Osteoblast (primary cell): Measurements from ENCODE around the gene RAD51B. TPM values are rescaled to one million over a fixed set of nuclear protein-coding genes. Genes with fewer than 3 reads are reported as not detected.

Source experiments
- DNase-seq: peaks from one replicate; pipeline ENCODE4 v3.0.0; 2011; ENCODE audit warnings: low spot score, mixed read lengths; ENCODE audit not compliant: insufficient read length; ENCODE audit errors: missing footprints
- H2AFZ ChIP-seq: 2 replicates; pipeline ENCODE4 v1.6.0; 2011; ENCODE audit warnings: mild to moderate bottlenecking, low read length
- H3K27ac ChIP-seq: 2 replicates; pipeline ENCODE4 v1.5.1; 2011; ENCODE audit warnings: mild to moderate bottlenecking, low read depth, low read length, moderate library complexity
- H3K27me3 ChIP-seq: 2 replicates; pipeline ENCODE4 v1.6.0; 2012; ENCODE audit warnings: mild to moderate bottlenecking, control low read depth, inconsistent platforms, low read length, moderate library complexity; ENCODE audit not compliant: insufficient read depth
- H3K36me3 ChIP-seq: 2 replicates; pipeline ENCODE4 v1.5.1; 2011; ENCODE audit warnings: mild to moderate bottlenecking, low read length, control low read depth, moderate library complexity; ENCODE audit not compliant: insufficient read depth
- H3K4me1 ChIP-seq: 2 replicates; pipeline ENCODE4 v1.5.1; 2011; ENCODE audit warnings: mild to moderate bottlenecking, low read length, control low read depth, moderate library complexity; ENCODE audit not compliant: insufficient read depth
- H3K4me2 ChIP-seq: 2 replicates; pipeline ENCODE4 v1.6.0; 2011; ENCODE audit warnings: mild to moderate bottlenecking, low read length; ENCODE audit not compliant: insufficient read depth
- H3K4me3 ChIP-seq: fragments of 200-600 bp; sonication (generic); 3 replicates; pipeline ENCODE4 v1.5.1; 2012; ENCODE audit warnings: mild to moderate bottlenecking, low read length, inconsistent platforms; ENCODE audit not compliant: insufficient read depth
- H3K79me2 ChIP-seq: 2 replicates; pipeline ENCODE4 v1.6.0; 2012; ENCODE audit warnings: mild to moderate bottlenecking, low read length, control low read depth, inconsistent platforms; ENCODE audit not compliant: insufficient read depth
- H3K9me3 ChIP-seq: 2 replicates; pipeline ENCODE4 v1.5.1; 2011; ENCODE audit warnings: low read depth, low read length, control low read depth
- H4K20me1 ChIP-seq: 2 replicates; pipeline ENCODE4 v1.6.0; 2012; ENCODE audit warnings: mild to moderate bottlenecking, low read length, control low read depth; ENCODE audit not compliant: insufficient read depth
- total RNA-seq: library from RNA; depleted of rRNA; stranded (reverse); fragments of >200 nt; gene quantifications from 2 replicates; pipeline ENCODE4 v1.2.3, GENCODE V29; 2012
- TF ChIP-seq, protein P1 (sequence below): IDR thresholded peaks from 2 replicates; pipeline ENCODE4 v1.5.1; 2011; ENCODE audit warnings: mild to moderate bottlenecking, low read depth, low read length, moderate library complexity; ENCODE audit errors: extremely low read depth

Gene RAD51B
- total RNA-seq, 1 donor = 13.8 TPM

DNA sequence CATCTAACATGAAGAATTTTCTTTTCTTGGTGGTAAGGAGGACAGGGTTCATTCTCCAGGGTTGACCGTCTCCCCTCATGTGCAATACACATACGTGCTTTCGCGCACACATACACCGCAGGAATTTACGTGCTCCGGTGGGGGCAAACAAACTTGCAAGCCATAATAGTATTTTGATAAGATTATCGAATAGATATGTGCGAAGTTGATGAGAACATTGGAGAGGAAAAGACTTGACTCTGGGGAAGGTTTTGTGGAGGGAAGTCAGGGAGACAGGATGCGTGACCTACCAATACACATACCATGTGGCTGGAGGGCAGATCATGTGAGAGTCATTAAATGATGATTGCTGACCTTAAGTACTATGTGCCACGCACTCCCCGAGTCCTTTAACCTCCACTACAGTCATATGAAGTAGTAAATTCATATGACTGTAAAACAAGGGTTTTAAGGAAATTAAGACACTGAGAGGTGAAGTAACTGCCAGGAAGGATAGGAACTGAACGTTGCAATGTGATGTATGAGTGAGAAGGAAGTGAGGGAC, 921 bp downstream of the RAD51B start:
- DNase-seq = peak; percentile 50
- no peaks in the 10 kb centered on the region for H4K20me1 ChIP-seq

DNA sequence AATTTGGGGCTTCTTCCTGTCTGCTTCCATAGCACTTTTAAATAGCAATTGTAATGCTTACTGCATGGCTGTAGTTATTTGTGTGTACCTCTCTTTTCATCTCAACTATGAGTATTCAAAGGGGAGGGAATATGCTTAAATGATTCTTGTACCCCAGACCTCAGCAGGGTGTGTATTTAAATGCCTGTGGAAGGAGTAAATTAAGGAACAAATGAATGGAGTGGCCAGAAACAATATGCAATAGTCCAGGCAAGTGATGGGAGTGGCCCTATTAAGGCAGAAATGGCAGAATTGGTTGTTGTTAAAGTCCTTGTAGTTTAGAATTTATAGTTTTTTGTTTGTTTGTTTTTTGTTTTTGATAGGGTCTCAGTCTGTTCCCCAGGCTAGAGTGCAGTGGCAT, 1.5 kb downstream of the RAD51B start:
- Histone ChIP-seq H4K20me1 (no peaks in the 10 kb centered on the region), H2AFZ (peak overlapping the region; percentile 95), H3K4me1 (peaks cover 14% of the 10 kb centered on the region), H3K79me2 (peaks cover 2% of the 10 kb centered on the region), H3K4me2 (peak overlapping the region; percentile 93), H3K4me3 (no peak overlapping the region), H3K36me3 (no peaks in the 10 kb centered on the region), H3K9me3 (no peaks in the 10 kb centered on the region), H3K27me3 (no peaks in the 10 kb centered on the region), H3K27ac (peak overlapping the region; percentile 92)
- no peak for DNase-seq
- TF ChIP-seq, protein P1, sequence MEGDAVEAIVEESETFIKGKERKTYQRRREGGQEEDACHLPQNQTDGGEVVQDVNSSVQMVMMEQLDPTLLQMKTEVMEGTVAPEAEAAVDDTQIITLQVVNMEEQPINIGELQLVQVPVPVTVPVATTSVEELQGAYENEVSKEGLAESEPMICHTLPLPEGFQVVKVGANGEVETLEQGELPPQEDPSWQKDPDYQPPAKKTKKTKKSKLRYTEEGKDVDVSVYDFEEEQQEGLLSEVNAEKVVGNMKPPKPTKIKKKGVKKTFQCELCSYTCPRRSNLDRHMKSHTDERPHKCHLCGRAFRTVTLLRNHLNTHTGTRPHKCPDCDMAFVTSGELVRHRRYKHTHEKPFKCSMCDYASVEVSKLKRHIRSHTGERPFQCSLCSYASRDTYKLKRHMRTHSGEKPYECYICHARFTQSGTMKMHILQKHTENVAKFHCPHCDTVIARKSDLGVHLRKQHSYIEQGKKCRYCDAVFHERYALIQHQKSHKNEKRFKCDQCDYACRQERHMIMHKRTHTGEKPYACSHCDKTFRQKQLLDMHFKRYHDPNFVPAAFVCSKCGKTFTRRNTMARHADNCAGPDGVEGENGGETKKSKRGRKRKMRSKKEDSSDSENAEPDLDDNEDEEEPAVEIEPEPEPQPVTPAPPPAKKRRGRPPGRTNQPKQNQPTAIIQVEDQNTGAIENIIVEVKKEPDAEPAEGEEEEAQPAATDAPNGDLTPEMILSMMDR = no peak

More for the DNA sequence above, 921 bp downstream of the RAD51B start:
- H3K79me2 ChIP-seq = peaks cover 7% of the 10 kb centered on the region
- peaks cover 19% of the 10 kb centered on the region for H3K4me1 ChIP-seq
- H3K4me2 ChIP-seq = peak overlapping the region; percentile 93
- no peaks in the 10 kb centered on the region for H3K27me3 ChIP-seq
- H2AFZ ChIP-seq = peak overlapping the region; percentile 95
- H3K4me3 ChIP-seq = peak overlapping the region; percentile 80
- TF ChIP-seq, protein P1 = no peak
- H3K9me3 ChIP-seq = no peaks in the 10 kb centered on the region
- peak overlapping the region; percentile 92 for H3K27ac ChIP-seq
- H3K36me3 ChIP-seq = no peaks in the 10 kb centered on the region

DNA sequence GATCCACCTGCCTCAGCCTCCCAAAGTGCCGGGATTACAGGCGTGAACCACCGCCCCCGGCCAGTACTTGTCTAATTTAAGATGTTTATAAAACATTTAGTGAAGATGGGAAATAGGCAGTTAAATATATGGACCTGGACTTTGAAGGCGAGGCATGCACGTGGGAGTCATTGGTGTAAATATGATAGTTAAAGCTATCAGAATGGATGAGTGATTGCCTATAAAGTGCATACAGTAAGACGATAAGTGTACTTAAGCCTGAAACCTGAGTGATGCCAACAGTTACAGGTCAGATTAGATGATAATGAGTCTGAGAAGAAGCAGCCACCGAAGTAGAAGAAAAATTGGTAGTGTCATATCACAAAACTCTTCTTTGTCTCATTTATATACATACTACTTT, 11.5 kb downstream of the RAD51B start:
- H3K27me3 ChIP-seq = no peaks in the 10 kb centered on the region
- H4K20me1 ChIP-seq = no peaks in the 10 kb centered on the region
- H3K4me2 ChIP-seq = no peak overlapping the region
- H3K27ac ChIP-seq = no peak overlapping the region
- DNase-seq = no peak
- no peaks in the 10 kb centered on the region for H3K9me3 ChIP-seq
- H3K4me3 ChIP-seq = no peak overlapping the region
- H3K36me3 ChIP-seq = no peaks in the 10 kb centered on the region
- TF ChIP-seq, protein P1 = no peak
- no peaks in the 10 kb centered on the region for H3K4me1 ChIP-seq
- no peak overlapping the region for H2AFZ ChIP-seq
- no peaks in the 10 kb centered on the region for H3K79me2 ChIP-seq

GRCh38 chr14:67833403-67833802, 13.8 kb downstream of the RAD51B start:
- no peaks in the 10 kb centered on the region for H4K20me1 ChIP-seq
- TF ChIP-seq, protein P1 = no peak
- no peak overlapping the region for H3K27ac ChIP-seq
- no peak overlapping the region for H3K4me2 ChIP-seq
- H3K4me3 ChIP-seq = no peak overlapping the region
- no peaks in the 10 kb centered on the region for H3K79me2 ChIP-seq
- no peaks in the 10 kb centered on the region for H3K4me1 ChIP-seq
- H2AFZ ChIP-seq = no peak overlapping the region
- no peaks in the 10 kb centered on the region for H3K36me3 ChIP-seq
- no peaks in the 10 kb centered on the region for H3K9me3 ChIP-seq
- DNase-seq = no peak
- no peaks in the 10 kb centered on the region for H3K27me3 ChIP-seq
